PC-3 (cell line): ENCODE measurements around the gene PRKAG3.

Experiments
- EZH2 ChIP-seq: fragments of 300-600 bp; sonication (generic); IDR thresholded peaks from one replicate; pipeline ENCODE4 v1.6.1; 2017; ENCODE audit warnings: antibody characterized with exemption, mild to moderate bottlenecking, low read length; ENCODE audit not compliant: unreplicated experiment
- EZH2phosphoT487 ChIP-seq: fragments of 300-600 bp; sonication (generic); IDR thresholded peaks from 2 replicates; pipeline ENCODE4 v1.6.1; 2018; ENCODE audit warnings: mild to moderate bottlenecking, antibody characterized with exemption, low read length, borderline replicate concordance
- TF ChIP-seq, protein P1 (sequence below): fragments of 300-600 bp; sonication (generic); conservative IDR thresholded peaks from 2 replicates; pipeline ENCODE4 v1.5.1; 2017; ENCODE audit warnings: antibody characterized with exemption, low read depth, mild to moderate bottlenecking, low read length

DNA sequence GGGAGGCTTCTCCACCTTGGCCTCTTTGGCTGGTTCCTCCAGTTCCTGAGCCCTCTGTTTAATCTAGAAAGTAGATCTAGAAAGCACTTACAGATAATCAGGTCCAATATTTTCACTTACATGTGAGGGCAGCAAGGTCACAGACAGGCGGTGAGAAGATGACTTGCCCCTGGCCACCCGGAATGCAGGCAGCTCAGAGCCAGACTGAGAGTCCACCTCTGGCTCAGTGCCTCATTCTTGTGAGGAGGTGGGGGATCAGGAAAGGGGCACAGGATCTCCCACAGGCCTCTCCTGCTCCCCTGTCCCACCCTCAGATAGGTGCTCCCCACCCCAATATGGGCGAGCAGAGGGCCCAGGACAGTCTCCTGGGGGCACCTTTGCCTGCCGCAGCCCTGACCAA is 33.8 kb upstream of the PRKAG3 start:
- TF ChIP-seq EZH2 (no peak), EZH2phosphoT487 (no peak)
- TF ChIP-seq, protein P1, sequence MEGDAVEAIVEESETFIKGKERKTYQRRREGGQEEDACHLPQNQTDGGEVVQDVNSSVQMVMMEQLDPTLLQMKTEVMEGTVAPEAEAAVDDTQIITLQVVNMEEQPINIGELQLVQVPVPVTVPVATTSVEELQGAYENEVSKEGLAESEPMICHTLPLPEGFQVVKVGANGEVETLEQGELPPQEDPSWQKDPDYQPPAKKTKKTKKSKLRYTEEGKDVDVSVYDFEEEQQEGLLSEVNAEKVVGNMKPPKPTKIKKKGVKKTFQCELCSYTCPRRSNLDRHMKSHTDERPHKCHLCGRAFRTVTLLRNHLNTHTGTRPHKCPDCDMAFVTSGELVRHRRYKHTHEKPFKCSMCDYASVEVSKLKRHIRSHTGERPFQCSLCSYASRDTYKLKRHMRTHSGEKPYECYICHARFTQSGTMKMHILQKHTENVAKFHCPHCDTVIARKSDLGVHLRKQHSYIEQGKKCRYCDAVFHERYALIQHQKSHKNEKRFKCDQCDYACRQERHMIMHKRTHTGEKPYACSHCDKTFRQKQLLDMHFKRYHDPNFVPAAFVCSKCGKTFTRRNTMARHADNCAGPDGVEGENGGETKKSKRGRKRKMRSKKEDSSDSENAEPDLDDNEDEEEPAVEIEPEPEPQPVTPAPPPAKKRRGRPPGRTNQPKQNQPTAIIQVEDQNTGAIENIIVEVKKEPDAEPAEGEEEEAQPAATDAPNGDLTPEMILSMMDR, result no peak
